ENCODE results near the gene POMGNT1. TPM values are rescaled to one million over a fixed set of nuclear protein-coding genes. Genes with fewer than 3 reads are reported as not detected.

The POMGNT1 gene
- total RNA-seq, 4 donors from 2014 or later, result 31.0 to 50.4 (median 38.2) TPM

GRCh38 chr1:46205141-46205540 is 6.9 kb upstream of the POMGNT1 start:
- peak overlapping the region in 3 of 4 donors; percentile 83 to 91 (median 89) for H3K27ac ChIP-seq
- peaks cover 0 to 45% (median 13%) of the 10 kb centered on the region in 3 donors for H3K4me1 ChIP-seq
- WGBS, 2 donors (ENCODE audit: low coverage in 1 of 2), result 53 to 71% methylated on average over 2 to 3 of the region's 3 CpGs
- peaks cover 0 to 16% of the 10 kb centered on the region in 2 donors for H3K36me3 ChIP-seq
- peak overlapping the region in 1 of 2 donors; percentile 90 for H3K4me3 ChIP-seq
- TF ChIP-seq CTCF (IDR thresholded peaks at IDR 0.05) (no peak), POLR2A (IDR thresholded peaks at IDR 0.05) (no peak), EP300 (IDR thresholded peaks at IDR 0.05) (no peak), POLR2AphosphoS5 (IDR thresholded peaks at IDR 0.05) (no peak)
- no peak for ATAC-seq
- H3K27me3 ChIP-seq, result no peaks in the 10 kb centered on the region
- H3K9me3 ChIP-seq, result no peaks in the 10 kb centered on the region

- Histone ChIP-seq H3K4me3 (peak overlapping the region; percentile 55 to 90), H3K27ac (peak overlapping the region; percentile 55 to 91 (median 86)), H3K4me1 (peaks cover 0 to 47% (median 13%) of the 10 kb centered on the region in 3 donors), H3K27me3 (no peaks in the 10 kb centered on the region), H3K9me3 (no peaks in the 10 kb centered on the region), H3K36me3 (peaks cover 0 to 16% of the 10 kb centered on the region in 2 donors)
- TF ChIP-seq CTCF (IDR thresholded peaks at IDR 0.05) (no peak), POLR2AphosphoS5 (IDR thresholded peaks at IDR 0.05) (no peak), POLR2A (IDR thresholded peaks at IDR 0.05) (no peak), EP300 (IDR thresholded peaks at IDR 0.05) (no peak)
- 0% methylated on average over 1 of the region's 5 CpGs; no CpG with 5 or more reads in 1 of the 2 donors for WGBS, 2 donors (ENCODE audit: low coverage in 1 of 2)
- ATAC-seq, result peak; percentile 32
Observed at GRCh38 chr1:46204406-46204742, 6.1 kb upstream of the POMGNT1 start.

- peak; percentile 29 for ATAC-seq
- H3K4me1 ChIP-seq, result peaks cover 0 to 52% (median 17%) of the 10 kb centered on the region in 3 donors
- H3K36me3 ChIP-seq, result peaks cover 0 to 11% of the 10 kb centered on the region in 2 donors
- peak overlapping the region; percentile 55 to 91 (median 86) for H3K27ac ChIP-seq
- TF ChIP-seq EP300 (IDR thresholded peaks at IDR 0.05), result no peak
- TF ChIP-seq POLR2AphosphoS5 (IDR thresholded peaks at IDR 0.05), result no peak
- 8 to 17% methylated on average over 5 to 12 of the region's 14 CpGs for WGBS, 2 donors (ENCODE audit: low coverage in 1 of 2)
- H3K4me3 ChIP-seq, result peak overlapping the region; percentile 55 to 90
- H3K27me3 ChIP-seq, result no peaks in the 10 kb centered on the region
- H3K9me3 ChIP-seq, result no peaks in the 10 kb centered on the region
Observed at GRCh38 chr1:46203738-46204405, 5.6 kb upstream of the POMGNT1 start.

- Histone ChIP-seq H3K9me3 (no peaks in the 10 kb centered on the region), H3K36me3 (peaks cover 0 to 20% of the 10 kb centered on the region in 2 donors), H3K4me3 (peak overlapping the region in 1 of 2 donors; percentile 57), H3K4me1 (peaks cover 0 to 60% (median 15%) of the 10 kb centered on the region in 3 donors), H3K27me3 (no peaks in the 10 kb centered on the region), H3K27ac (peak overlapping the region in 2 of 4 donors; percentile 77 to 88)
- no peak for ATAC-seq
- TF ChIP-seq POLR2A (IDR thresholded peaks at IDR 0.05), result no peak
- TF ChIP-seq CTCF (IDR thresholded peaks at IDR 0.05), result no peak
- no peak for TF ChIP-seq POLR2AphosphoS5 (IDR thresholded peaks at IDR 0.05)
- no peak for TF ChIP-seq EP300 (IDR thresholded peaks at IDR 0.05)
- WGBS, 2 donors (ENCODE audit: low coverage in 1 of 2), result 88 to 91% methylated on average over 1 to 3 of the region's 3 CpGs
Observed at GRCh38 chr1:46199233-46199749, 1.1 kb upstream of the POMGNT1 start.

GRCh38 chr1:46197560-46197963 is 672 bp downstream of the POMGNT1 start:
- Histone ChIP-seq H3K9me3 (no peaks in the 10 kb centered on the region), H3K27ac (peak overlapping the region in 3 of 4 donors; percentile 77 to 88 (median 77)), H3K4me1 (peaks cover 0 to 47% (median 15%) of the 10 kb centered on the region in 3 donors), H3K4me3 (peak overlapping the region; percentile 57 to 68), H3K36me3 (peaks cover 0 to 38% of the 10 kb centered on the region in 2 donors), H3K27me3 (no peaks in the 10 kb centered on the region)
- no peak for ATAC-seq
- 73% methylated on average over 2 of the region's 9 CpGs; no CpG with 5 or more reads in 1 of the 2 donors for WGBS, 2 donors (ENCODE audit: low coverage in 1 of 2)
- TF ChIP-seq CTCF (IDR thresholded peaks at IDR 0.05), result no peak
